Endothelial cell of umbilical vein (primary cell): Measurements from ENCODE around the gene PHTF1. TPM values are rescaled to one million over a fixed set of nuclear protein-coding genes. Genes with fewer than 3 reads are reported as not detected.

Source experiments
- BruUV-seq: library from RNA; stranded (reverse); fragments of 400-500 nt; replicated peaks from 2 replicates; lab custom pipeline; 2021; lab: Mats Ljungman, UMichigan
- CTCF ChIA-PET: fragments of 300-600, 350-600 bp; sonication (Branson Sonifier 250); formaldehyde crosslinking; loops from one replicate; lab custom pipeline; 2021; ENCODE audit warnings: antibody characterized with exemption, inconsistent platforms; lab: Charles Lee
- POLR2A ChIA-PET: fragments of 300-600, 350-600 bp; sonication (Branson Sonifier 250); formaldehyde crosslinking; loops from one replicate; lab custom pipeline; 2021; ENCODE audit warnings: antibody characterized with exemption, inconsistent platforms; lab: Charles Lee
- DNase-seq: peaks from one replicate; pipeline ENCODE4 v3.0.0-alpha.2; 2011; ENCODE audit warnings: low read depth, low spot score
- FAIRE-seq: peaks from 2 replicates; lab custom pipeline; 2011; peaks lifted over from hg19 to GRCh38; lab: Jason Lieb, UNC
- H2AFZ ChIP-seq: 2 replicates; pipeline ENCODE4 v1.6.0; 2012; ENCODE audit warnings: low read depth, low read length, control low read depth, inconsistent platforms
- H3K27ac ChIP-seq: 2 replicates; pipeline ENCODE4 v1.5.1; 2011; ENCODE audit warnings: low read depth, mild to moderate bottlenecking, control low read depth, low read length, moderate library complexity; ENCODE audit not compliant: insufficient read depth
- H3K27me3 ChIP-seq, 2 experiments: 2 replicates each; pipeline versions ENCODE4 v1.6.0 to v1.6.1; 2011; ENCODE audit warnings: low read length in 2 of 2, mixed read lengths in 1 of 2; ENCODE audit not compliant: control insufficient read depth in 2 of 2, insufficient read depth in 2 of 2
- H3K36me3 ChIP-seq, 2 experiments: 2 replicates in 1 of 2; 3 replicates in 1 of 2; pipeline ENCODE4 v1.5.1; 2011; ENCODE audit warnings: low read length in 2 of 2, mild to moderate bottlenecking in 1 of 2, moderate library complexity in 1 of 2; ENCODE audit not compliant: control insufficient read depth in 2 of 2, insufficient read depth in 2 of 2; ENCODE audit errors: extremely low read depth in 1 of 2
- H3K4me1 ChIP-seq: 3 replicates; pipeline ENCODE4 v1.5.1; 2011; ENCODE audit warnings: mild to moderate bottlenecking, low read length; ENCODE audit not compliant: control insufficient read depth, insufficient read depth; ENCODE audit errors: extremely low read depth
- H3K4me2 ChIP-seq: 2 replicates; pipeline ENCODE4 v1.6.1; 2011; ENCODE audit warnings: low read length, control low read depth, mixed read lengths; ENCODE audit not compliant: insufficient read depth
- H3K4me3 ChIP-seq, 3 experiments: fragments of 200-600 bp in 1 of 3; sonication (generic), shearing (Covaris generic) in 1 of 3; replicated peaks in 1 of 3; 2 replicates each; pipeline ENCODE4 v1.5.1; 2011 to 2016; ENCODE audit warnings: control low read depth in 3 of 3, low read length in 3 of 3, mild to moderate bottlenecking in 2 of 3, inconsistent platforms in 1 of 3, low read depth in 1 of 3, moderate library complexity in 1 of 3; ENCODE audit not compliant: insufficient read depth in 1 of 3
- H3K79me2 ChIP-seq: 2 replicates; pipeline ENCODE4 v1.6.0; 2012; ENCODE audit warnings: low read length, inconsistent platforms; ENCODE audit not compliant: control insufficient read depth, insufficient read depth
- H3K9ac ChIP-seq: replicated peaks from 2 replicates; pipeline ENCODE3; 2011; ENCODE audit warnings: low read length, control low read depth; ENCODE audit not compliant: insufficient read depth; ENCODE audit errors: extremely low read depth
- H3K9me1 ChIP-seq: replicated peaks from 3 replicates; pipeline ENCODE4 v1.6.0; 2011; ENCODE audit warnings: mild to moderate bottlenecking, low read length; ENCODE audit not compliant: control insufficient read depth, insufficient read depth; ENCODE audit errors: extremely low read depth
- H3K9me3 ChIP-seq: replicated peaks from 2 replicates; pipeline ENCODE4 v1.5.1; 2012; ENCODE audit warnings: low read length, inconsistent platforms; ENCODE audit not compliant: control insufficient read depth, insufficient read depth
- H4K20me1 ChIP-seq: replicated peaks from 2 replicates; pipeline ENCODE3; 2011; ENCODE audit warnings: mild to moderate bottlenecking, low read length; ENCODE audit not compliant: control insufficient read depth, insufficient read depth; ENCODE audit errors: extremely low read depth
- CTCF ChIP-seq, 2 donors: IDR thresholded peaks; 1 replicate in 1 of 2; 2 replicates in 1 of 2; pipeline ENCODE4 v1.5.1; 2011; ENCODE audit warnings: low read length in 2 of 2, mild to moderate bottlenecking in 2 of 2, moderate library complexity in 2 of 2, control low read depth in 1 of 2, inconsistent platforms in 1 of 2, low read depth in 1 of 2; ENCODE audit not compliant: insufficient read depth in 1 of 2; ENCODE audit errors: extremely low read depth in 1 of 2
- EZH2 ChIP-seq: IDR thresholded peaks from 2 replicates; pipeline ENCODE4 v1.6.1; 2012; ENCODE audit warnings: borderline replicate concordance, low read depth, mild to moderate bottlenecking, moderate library complexity, low read length, inconsistent platforms; ENCODE audit not compliant: severe bottlenecking
- FOS ChIP-seq: IDR thresholded peaks from 2 replicates; pipeline ENCODE4 v1.6.1; 2011; ENCODE audit warnings: mild to moderate bottlenecking, low read length, moderate library complexity, borderline replicate concordance; ENCODE audit not compliant: insufficient read depth
- GATA2 ChIP-seq: IDR thresholded peaks from 2 replicates; pipeline ENCODE4 v1.7.0; 2011; ENCODE audit warnings: low read depth, mild to moderate bottlenecking, moderate library complexity, mixed read lengths, low read length; ENCODE audit not compliant: insufficient read length, insufficient read depth
- JUN ChIP-seq: IDR thresholded peaks from 2 replicates; pipeline ENCODE4 v1.6.1; 2011; ENCODE audit warnings: borderline replicate concordance, low read depth; ENCODE audit not compliant: insufficient read length, insufficient read depth
- MAX ChIP-seq: IDR thresholded peaks from 2 replicates; pipeline ENCODE4 v1.6.1; 2011; ENCODE audit not compliant: insufficient read depth, insufficient read length
- MYC ChIP-seq: IDR thresholded peaks from one replicate; pipeline ENCODE4 v1.6.1; 2011; ENCODE audit warnings: mild to moderate bottlenecking, low read depth, low read length
- POLR2A ChIP-seq: IDR thresholded peaks from 2 replicates; pipeline ENCODE4 v1.6.1; 2012; ENCODE audit warnings: low read depth, mild to moderate bottlenecking, control low read depth, low read length
- POLR2AphosphoS5 ChIP-seq: IDR thresholded peaks from 2 replicates; pipeline ENCODE4 v1.6.1; 2012; ENCODE audit warnings: low read depth, mild to moderate bottlenecking, control low read depth, low read length, moderate library complexity; ENCODE audit not compliant: insufficient read depth
- dilution Hi-C: fragments of 300-500 bp; cut with MboI; formaldehyde crosslinking; loops from one replicate; pipeline ENCODE4 v1.15.0; 2019; ENCODE audit warnings: low sequenced_read_pairs; ENCODE audit not compliant: extremely low pct_ligation_motif_present
- intact Hi-C: fragments of 100-400 bp; cut with micrococcal nuclease; formaldehyde crosslinking; loops from one replicate; pipeline ENCODE4 v1.10.0; 2022
- polyA plus RNA-seq, 4 experiments: library from polyadenylated mRNA; depleted of rRNA in 3 of 4; stranded (reverse) in 3 of 4; unstranded in 1 of 4; fragments of >200 nt; gene quantifications; 2 replicates each; pipeline versions ENCODE4 v1.2.1 to v1.2.3, GENCODE V29; 2011 to 2012; ENCODE audit warnings: missing spikeins in 1 of 4
- total RNA-seq: library from RNA; stranded (reverse); gene quantifications from 2 replicates; pipeline ENCODE4 v1.2.3, GENCODE V29; 2021

PHTF1 gene
- total and polyA plus RNA-seq, 2 donors (not counting 3 experiments of a cell fraction or from before 2014, with no cell fraction given), result 26.3 to 62.6 TPM

DNA sequence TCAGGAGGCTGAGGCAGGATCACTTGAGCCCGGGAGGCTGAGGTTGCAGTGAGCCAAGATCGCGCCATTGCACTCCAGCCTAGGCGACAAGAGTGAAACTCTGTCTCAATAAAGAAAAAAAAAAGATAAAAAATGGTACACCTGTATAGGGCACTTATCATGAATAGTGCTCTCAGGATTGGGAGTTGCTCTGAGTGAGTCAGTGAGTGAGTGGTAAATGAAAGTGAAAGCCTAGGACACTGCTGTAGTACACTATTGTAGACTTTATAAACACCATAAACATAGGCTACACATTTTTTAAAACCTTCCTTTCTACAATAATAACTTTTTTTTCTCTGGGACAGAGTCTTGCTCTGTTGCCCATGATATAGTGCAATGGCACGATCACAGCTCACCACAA lies 16.8 kb downstream of the PHTF1 start:
- Histone ChIP-seq H3K27me3 (no peaks in the 10 kb centered on the region), H3K36me3 (peaks cover 6 to 8% of the 10 kb centered on the region in 2 experiments), H3K9me3 (no peaks in the 10 kb centered on the region), H4K20me1 (no peaks in the 10 kb centered on the region), H3K4me1 (no peaks in the 10 kb centered on the region), H3K27ac (no peak overlapping the region), H3K4me2 (no peak overlapping the region), H3K9me1 (no peaks in the 10 kb centered on the region), H3K9ac (no peak overlapping the region), H3K4me3 (no peak overlapping the region), H3K79me2 (peaks cover 15% of the 10 kb centered on the region), H2AFZ (no peak overlapping the region)
- no peak for DNase-seq
- dilution Hi-C loops, result loop anchor here (10.0 kb wide), 1 partner anchor 212 kb away; no protein-coding TSS in a partner anchor
- intact Hi-C loops, result no loop called here
- FAIRE-seq, result no peak
- ChIA-PET POLR2A (interaction anchor here (0.6 kb wide), 1 partner anchor 16 kb away, joined by 3 read pairs; no protein-coding TSS in a partner anchor), CTCF (interaction anchor here (0.6 kb wide), 1 partner anchor 17 kb away, joined by 3 read pairs; the partner anchor contains the start of gene PHTF1)
- TF ChIP-seq MAX (no peak), MYC (no peak), POLR2A (no peak), GATA2 (no peak), EZH2 (no peak), CTCF (IDR thresholded peaks at IDR 0.05; ENCODE audit: extremely low read depth in 1 of 2, insufficient read depth in 1 of 2, low read depth in 1 of 2, low read length in 2 of 2) (no peak), POLR2AphosphoS5 (no peak), JUN (no peak), FOS (no peak)
- no TSS peak for BruUV-seq
